ENCODE results near the gene KCTD2. TPM values are rescaled to one million over a fixed set of nuclear protein-coding genes. Genes with fewer than 3 reads are reported as not detected.

KCTD2 gene
- total and polyA plus RNA-seq, 2 of the 13 experiments (the other 11 are each of a cell fraction or from before 2014, with no cell fraction given), result 28.3 to 32.6 TPM

GRCh38 chr17:75087558-75088453 lies 40.8 kb downstream of the KCTD2 start, which contains the start of gene SLC16A5 (continued):
- TF ChIP-seq, protein P1, sequence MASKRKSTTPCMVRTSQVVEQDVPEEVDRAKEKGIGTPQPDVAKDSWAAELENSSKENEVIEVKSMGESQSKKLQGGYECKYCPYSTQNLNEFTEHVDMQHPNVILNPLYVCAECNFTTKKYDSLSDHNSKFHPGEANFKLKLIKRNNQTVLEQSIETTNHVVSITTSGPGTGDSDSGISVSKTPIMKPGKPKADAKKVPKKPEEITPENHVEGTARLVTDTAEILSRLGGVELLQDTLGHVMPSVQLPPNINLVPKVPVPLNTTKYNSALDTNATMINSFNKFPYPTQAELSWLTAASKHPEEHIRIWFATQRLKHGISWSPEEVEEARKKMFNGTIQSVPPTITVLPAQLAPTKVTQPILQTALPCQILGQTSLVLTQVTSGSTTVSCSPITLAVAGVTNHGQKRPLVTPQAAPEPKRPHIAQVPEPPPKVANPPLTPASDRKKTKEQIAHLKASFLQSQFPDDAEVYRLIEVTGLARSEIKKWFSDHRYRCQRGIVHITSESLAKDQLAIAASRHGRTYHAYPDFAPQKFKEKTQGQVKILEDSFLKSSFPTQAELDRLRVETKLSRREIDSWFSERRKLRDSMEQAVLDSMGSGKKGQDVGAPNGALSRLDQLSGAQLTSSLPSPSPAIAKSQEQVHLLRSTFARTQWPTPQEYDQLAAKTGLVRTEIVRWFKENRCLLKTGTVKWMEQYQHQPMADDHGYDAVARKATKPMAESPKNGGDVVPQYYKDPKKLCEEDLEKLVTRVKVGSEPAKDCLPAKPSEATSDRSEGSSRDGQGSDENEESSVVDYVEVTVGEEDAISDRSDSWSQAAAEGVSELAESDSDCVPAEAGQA (IDR thresholded peaks at IDR 0.05; ENCODE audit: low read depth), result no peak
- TF ChIP-seq, protein P1 (CRISPR knock-in tag; IDR thresholded peaks at IDR 0.05; ENCODE audit: borderline replicate concordance), result no peak
- no peak for TF ChIP-seq SIN3B (IDR thresholded peaks at IDR 0.05; ENCODE audit: low read length)
- peak; percentile 54 for TF ChIP-seq HNRNPK (IDR thresholded peaks at IDR 0.05; ENCODE audit: low read depth, low read length, poor library complexity, severe bottlenecking)
- no peak for TF ChIP-seq THAP8 (CRISPR knock-in tag; IDR thresholded peaks at IDR 0.05; ENCODE audit: borderline replicate concordance)
- TF ChIP-seq ZNF589 (CRISPR knock-in tag; conservative IDR thresholded peaks at IDR 0.05), result peak; percentile 67; the same call in 1 of the 2 replicates
- no peak for TF ChIP-seq KDM3A (CRISPR knock-in tag; IDR thresholded peaks at IDR 0.05; ENCODE audit: low read depth)
- no peak for TF ChIP-seq HCFC1 (IDR thresholded peaks at IDR 0.05; ENCODE audit: low read depth, low read length)
- no peak for TF ChIP-seq BHLHE40 (IDR thresholded peaks at IDR 0.05; ENCODE audit: low read length)
- no peak for TF ChIP-seq ZNF253 (CRISPR knock-in tag; IDR thresholded peaks at IDR 0.05; ENCODE audit: borderline replicate concordance)
- TF ChIP-seq SMC3 (IDR thresholded peaks at IDR 0.05; ENCODE audit: low read length), result no peak
- no peak for TF ChIP-seq FOXO1 (CRISPR knock-in tag; IDR thresholded peaks at IDR 0.05)
- no peak; the same call in 1 of the 2 replicates for TF ChIP-seq ZNF362 (CRISPR knock-in tag; IDR thresholded peaks at IDR 0.05; ENCODE audit: borderline replicate concordance)
- no peak for TF ChIP-seq ZNF891 (CRISPR knock-in tag; IDR thresholded peaks at IDR 0.05)
- no peak for TF ChIP-seq SALL1 (CRISPR knock-in tag; IDR thresholded peaks at IDR 0.05)
- TF ChIP-seq ZNF317 (CRISPR knock-in tag; IDR thresholded peaks at IDR 0.05), result no peak
- no peak for TF ChIP-seq AFF4 (CRISPR knock-in tag; IDR thresholded peaks at IDR 0.05)
- TF ChIP-seq ISX (CRISPR knock-in tag; conservative IDR thresholded peaks at IDR 0.05), result no peak

Data from HepG2 (cell line).